SK-N-MC (cell line): ENCODE measurements around the gene OR2AE1.

Source experiments
- EZH2 ChIP-seq: fragments of 200-600 bp; sonication (generic); IDR thresholded peaks from one replicate; pipeline ENCODE4 v1.6.1; 2017; ENCODE audit warnings: antibody characterized with exemption
- POLR2AphosphoS5 ChIP-seq: IDR thresholded peaks from 2 replicates; pipeline ENCODE4 v1.6.1; 2012; ENCODE audit warnings: mild to moderate bottlenecking, low read depth, low read length, borderline replicate concordance

- no peak for TF ChIP-seq POLR2AphosphoS5
- no peak for TF ChIP-seq EZH2
Measured at GRCh38 chr7:99833289-99833877, 43.5 kb downstream of the OR2AE1 start.
